EL (cell line): ENCODE measurements around the gene RGL2.
"Not testable (repeated sequence)": the region's sequence is repeated elsewhere in the genome, so short reads cannot be mapped to it uniquely, and the experiment has no call there.

Experiments used
- DNase-seq: peaks from one replicate; pipeline ENCODE4 v3.0.0-alpha.2; 2016

RGL2 gene

DNA sequence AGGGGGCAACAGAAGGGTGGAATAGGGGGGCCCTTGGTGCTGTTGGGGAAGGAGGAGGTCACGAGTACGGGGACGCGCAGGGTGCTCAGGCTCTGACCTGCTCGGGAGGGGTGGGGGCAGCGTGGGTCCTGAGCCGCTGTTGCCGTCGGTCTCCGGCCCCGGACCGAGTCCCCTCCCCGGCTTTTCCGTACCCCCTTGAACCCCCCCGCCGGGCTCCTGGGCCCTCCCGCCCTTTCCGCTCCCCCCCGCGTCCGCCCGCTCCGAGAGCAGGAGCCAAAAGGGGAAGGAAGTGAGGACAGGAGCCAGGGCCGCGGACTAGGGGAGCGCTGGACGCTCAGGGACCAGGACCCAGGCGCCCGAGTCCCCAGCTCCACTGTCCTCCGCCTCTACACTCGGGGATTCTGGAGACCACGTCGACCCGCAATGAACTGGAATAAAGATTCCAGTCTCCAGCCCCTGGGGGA is at the start of gene RGL2:
Gene RGL2 (minus strand): TSS at position 170 of the 464 bp plus-strand sequence. CDS start 332 bp downstream, outside the sequence.
- DNase-seq, result peak; percentile 72

DNA sequence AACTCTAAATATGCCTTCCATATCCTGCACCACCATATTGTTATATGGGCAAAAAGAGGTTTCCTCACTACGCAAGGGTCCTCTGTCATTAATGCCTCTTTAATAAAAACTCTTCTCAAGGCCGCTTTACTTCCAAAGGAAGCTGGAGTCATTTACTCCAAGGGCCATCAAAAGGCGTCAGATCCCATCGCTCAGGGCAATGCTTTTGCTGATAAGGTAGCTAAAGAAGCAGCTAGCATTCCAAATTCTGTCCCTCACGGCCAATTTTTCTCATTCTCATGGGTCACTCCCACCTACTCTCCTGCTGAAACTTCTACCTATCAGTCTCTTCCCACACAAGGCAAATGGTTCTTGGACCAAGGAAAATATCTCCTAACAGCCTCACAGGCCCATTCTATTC is 49.1 kb upstream of the RGL2 start:
- DNase-seq, result no peak

DNA sequence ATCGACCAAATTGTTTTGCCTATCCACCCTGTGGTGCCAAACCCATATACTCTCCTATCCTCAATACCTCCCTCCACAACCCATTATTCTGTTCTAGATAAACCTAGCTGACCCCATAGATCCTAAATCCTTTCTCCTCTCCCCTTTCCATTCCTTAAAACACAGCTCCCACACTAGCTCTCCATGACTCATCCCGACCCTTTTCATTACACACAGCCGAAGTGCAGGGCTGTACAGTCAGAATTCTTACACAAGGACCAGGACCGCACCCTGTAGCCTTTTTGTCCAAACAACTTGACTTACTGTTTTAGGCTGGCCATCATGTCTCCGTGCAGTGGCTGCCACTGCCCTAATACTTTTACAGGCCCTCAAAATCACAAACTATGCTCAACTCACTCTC is 48.2 kb upstream of the RGL2 start:
- DNase-seq, result peak; percentile 44

DNA sequence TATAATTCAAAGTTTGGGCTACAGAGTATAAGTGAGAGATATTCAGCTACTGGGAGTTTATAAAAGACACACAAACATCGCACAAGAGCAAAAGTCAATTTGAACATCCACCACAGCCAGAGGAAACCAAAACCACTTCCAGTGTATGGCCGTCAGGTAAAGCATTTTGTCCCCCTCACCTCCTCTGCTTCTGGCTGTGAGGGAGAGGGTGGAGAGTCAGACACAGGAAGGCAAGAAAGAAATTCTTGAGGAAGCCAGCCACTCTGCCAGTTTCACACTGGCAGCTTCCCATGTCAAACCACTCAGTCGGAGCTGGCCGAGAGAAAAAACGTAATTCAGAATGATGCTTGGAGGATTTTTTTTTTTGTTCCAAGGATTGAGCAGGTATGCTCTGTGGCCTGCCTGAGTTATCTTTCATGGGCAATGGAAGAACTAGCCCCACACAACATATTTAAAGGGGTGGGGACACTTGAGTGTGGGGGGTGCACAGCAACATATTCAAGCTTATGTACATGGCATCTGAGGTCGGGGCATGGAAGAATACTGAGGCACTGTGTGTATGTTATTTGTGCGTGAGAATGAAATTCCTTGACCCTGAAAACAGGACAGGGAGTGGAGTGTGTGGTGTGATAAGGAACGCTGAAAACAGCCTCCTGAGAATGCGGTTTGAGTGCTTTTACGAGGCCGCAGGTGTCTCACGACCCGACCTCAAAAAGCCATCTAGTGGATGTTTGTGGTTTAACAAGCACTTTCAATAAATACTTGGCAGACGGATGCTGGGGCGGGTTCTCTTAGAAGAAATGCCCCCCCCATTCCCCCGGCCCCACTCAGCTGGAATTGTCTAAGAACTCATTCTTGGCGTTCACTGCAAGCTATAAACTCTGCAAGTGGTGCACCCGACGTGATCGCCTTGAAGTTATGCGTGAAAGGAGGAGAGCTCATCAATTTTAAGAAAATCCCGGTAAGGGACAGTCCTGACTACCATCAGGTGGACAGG is 46.3 kb upstream of the RGL2 start:
- peak; percentile 81 for DNase-seq

- no peak for DNase-seq
Measured at GRCh38 chr6:33343953-33344611, 45.3 kb upstream of the RGL2 start.

- DNase-seq, result not testable (repeated sequence)
Measured at GRCh38 chr6:33343606-33343952, 44.8 kb upstream of the RGL2 start.

DNA sequence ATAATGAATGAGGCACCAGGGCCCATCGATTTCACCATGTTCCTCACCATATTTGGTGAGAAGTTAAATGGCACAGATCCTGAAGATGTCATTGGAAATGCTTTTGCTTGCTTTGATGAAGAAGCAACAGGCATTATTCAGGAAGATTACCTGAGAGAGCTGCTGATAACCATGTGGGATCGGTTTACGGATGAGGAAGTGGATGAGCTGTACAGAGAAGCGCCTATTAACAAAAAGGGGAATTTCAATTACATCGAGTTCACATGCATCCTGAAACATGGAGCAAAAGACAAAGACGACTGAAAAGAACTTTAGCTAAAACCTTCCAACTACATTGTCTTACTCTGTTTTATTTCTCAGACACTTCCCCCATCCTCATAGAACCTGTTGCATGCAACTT is 40.5 kb upstream of the RGL2 start:
- DNase-seq, result no peak

DNA sequence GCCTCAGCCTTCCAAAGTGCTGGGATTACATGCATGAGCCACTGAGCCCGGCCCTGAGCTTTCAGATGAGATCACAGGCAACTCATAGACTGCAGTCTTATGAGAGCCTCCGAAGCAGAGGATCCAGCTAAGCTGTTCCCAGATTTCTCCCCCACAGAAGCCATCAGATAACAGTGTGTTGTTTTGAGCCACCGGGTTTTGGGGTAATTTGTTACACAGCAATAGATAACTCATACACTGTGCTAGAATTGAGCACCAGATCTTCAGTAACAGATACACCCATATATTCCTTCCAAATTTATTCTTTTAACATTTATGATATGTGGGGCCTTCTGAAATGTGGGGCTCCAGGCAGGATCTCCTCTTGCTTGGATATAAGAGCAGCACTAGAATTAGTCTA is 37.8 kb upstream of the RGL2 start:
- DNase-seq, result no peak

DNA sequence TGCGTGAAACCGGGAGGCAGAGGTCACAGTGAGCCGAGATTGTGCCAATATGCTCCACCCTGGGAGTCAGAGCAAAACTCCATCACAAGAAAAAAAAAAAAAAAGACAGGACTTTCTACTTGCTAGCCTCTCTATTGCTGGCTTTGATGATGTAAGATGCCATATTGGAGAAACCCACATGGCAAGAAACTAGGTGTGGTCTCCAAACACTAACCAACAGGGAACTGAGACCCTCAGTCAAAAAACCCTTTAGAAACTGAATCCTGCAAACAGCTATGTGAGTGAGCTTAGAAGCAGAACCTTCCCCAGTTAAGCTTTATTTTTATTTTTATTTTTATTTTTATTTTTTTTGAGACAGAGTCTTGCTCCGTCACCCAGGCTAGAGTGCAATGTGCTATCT is 37.2 kb upstream of the RGL2 start:
- no peak for DNase-seq

GRCh38 chr6:33333666-33334065 is 34.9 kb upstream of the RGL2 start:
- DNase-seq, result no peak

GRCh38 chr6:33330736-33331135 is 32.0 kb upstream of the RGL2 start:
- DNase-seq, result no peak

- peak; percentile 13 for DNase-seq
Measured at GRCh38 chr6:33329058-33329457, 30.3 kb upstream of the RGL2 start.

- no peak for DNase-seq
Measured at GRCh38 chr6:33324125-33324524, 25.4 kb upstream of the RGL2 start.

DNA sequence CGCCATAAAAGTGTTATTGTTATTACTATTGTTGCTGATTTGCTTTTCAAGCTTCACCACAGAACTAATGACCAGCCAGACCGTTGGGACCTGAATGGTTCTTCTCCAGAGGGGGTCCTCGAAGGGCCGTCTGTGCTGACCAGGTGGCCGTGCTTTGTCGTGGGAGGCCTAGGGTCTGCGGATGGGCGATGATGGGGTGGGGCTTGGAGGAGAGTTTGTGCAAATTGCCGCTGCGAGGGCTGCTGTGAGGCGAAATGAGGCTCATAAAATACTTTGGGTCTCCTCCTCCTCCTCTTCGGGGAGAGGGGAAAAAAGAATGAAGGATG is 24.8 kb upstream of the RGL2 start:
- no peak for DNase-seq

GRCh38 chr6:33321227-33321626 is 22.5 kb upstream of the RGL2 start:
- DNase-seq, result no peak

DNA sequence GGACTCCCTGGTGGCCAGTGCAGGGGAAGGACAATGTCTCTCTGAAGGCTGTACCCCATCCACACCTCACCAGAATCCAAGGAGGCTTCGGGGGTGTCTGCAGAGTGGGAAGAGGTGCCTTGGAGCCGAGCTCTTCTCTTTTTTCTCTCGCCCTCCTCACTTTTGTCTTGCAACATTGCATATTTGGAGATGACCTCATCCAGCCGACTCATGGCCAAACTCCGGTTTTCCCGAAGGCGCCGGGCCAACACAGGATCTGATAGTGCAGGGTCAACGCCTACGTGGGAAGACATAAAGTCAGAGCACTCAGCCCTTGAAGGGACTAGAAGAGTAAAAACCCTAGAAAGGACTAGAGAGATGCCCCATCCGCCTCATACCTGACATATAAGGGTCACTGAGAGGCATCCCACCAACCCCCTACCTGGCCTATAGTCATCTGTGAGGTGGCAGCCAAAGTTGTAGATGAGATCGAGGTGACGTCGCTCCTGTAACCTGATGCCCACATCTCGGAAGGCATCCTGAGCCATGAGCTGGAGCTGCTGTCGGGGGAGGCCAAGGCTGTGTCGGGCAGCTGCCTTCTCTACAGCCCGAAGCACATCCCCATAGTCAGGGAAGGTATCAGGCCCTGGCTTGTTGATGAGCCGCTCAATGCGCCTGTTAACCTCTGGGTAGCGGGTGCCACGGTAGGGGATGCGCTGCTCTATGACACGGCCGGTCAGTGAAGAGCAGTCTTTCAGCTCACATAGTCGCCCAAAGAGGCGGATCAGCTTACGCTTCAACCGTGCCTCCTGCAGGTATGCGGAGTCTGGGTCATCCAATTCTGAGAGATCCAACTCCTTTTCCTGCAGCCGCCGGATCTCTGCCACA is 21.8 kb upstream of the RGL2 start:
- peak; percentile 97 for DNase-seq

GRCh38 chr6:33319939-33320314 is 21.2 kb upstream of the RGL2 start:
- DNase-seq, result no peak

DNA sequence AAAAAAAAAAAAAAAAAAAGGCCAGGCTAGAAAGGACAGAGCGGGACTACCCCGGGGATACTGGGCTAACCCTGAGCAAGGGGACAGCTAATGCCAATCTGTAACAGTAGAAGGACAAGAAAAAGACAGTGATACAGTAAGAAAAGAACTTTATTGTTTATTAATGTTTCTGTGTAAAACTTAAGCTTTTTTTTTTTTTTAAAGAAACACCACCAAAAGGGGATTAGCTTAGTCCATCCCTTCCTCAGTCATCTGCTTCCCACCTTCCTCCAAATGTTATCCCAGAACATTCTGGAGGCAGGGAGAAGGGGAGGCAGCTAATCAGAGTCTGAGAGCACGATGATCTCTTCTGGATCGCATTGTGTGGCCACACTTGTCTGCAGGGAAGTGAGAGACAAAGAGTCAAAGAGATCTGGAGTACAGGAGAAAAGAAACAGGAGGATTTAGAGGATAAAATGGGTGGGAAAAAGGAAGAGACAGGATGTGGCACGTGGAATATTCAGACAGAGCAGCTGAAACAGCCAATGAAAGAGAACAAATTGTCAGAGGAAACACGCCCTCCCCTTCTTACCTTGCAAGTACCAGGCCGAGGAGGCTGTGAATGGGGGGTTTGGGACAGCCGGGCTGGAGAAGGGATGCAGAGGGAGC is 19.8 kb upstream of the RGL2 start:
- no peak for DNase-seq

DNA sequence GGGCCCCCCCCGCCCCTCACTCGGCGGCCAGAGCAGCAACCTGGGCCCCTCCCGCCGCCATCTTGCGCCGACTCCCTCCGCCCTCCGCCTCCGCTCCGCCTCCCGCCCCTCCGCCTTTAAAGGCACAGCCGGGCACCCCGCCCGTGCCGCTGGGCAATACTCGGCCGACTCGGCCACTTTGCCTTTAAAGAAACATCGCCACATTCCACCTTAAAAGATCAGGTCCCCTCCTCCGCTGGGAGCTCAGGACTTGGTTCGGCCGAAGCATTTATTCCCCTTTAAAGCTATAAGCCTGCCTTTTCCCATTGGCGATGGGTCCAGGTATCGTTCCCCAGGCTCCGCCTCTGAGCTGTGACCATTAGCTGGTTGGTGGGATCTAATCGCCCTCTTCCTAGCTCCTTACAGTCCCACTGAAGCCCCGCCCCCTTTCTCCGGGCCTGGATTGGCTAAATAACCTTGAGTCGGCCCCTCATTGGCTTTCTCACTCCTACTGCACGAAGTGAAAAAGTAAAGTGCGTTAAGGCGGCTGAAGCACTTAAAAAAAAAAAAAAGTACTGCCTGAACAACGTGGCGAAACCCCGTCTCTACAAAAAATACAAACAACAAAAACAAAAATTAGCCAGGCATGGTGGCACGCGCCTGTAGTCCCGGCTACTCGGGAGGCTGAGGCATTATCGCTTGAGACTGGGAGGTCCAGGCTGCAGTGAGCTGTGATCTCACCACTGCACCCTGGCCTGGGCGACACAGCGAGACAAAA is 19.1 kb upstream of the RGL2 start, which contains the start of gene ZBTB22:
Gene ZBTB22 (minus strand): TSS at position 76 of the 757 bp plus-strand sequence. CDS start 828 bp downstream, outside the sequence.
- peak; percentile 100 for DNase-seq

- DNase-seq, result no peak
Measured at GRCh38 chr6:33317419-33317668, 18.6 kb upstream of the RGL2 start.

DNA sequence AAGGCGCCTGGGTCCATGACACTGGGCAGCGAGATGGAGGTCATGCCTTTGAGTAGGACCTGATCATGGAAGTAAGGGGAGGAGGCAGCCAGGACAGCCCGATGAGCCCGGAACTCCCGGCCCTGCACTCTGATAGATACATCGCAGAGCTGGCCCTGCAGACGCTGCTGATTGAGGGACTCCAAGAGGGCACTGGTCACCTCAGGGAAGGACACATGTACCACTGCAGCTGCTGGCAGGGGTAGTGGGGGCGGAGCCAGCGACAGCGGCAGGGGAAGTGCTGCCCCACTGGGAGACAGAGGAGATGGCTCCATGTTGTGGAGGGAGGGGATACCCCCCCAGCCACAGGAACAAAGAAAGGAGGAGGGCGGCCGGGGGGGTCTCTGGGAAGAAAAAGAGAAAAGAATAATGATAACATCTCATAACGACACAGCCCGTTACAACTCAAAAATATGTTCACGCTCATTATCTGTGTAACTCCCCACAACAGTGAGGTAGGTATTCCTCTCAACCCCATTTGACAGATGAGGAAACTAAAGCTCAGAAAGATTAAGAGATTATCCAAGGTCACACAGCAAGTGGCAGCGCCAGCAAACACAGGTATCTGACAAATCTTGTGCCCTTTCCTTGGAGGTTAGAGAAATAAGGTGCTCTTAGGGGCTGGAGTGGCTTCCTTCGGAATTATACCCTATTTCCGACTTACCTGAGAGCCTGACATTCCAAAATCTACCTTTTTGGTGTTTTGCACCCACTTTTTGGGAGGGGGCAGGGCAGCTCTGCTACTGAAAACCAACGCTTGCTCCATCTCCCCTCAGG is 18.1 kb upstream of the RGL2 start:
- no peak for DNase-seq
